ENCODE results near the gene MACROD2. TPM values are rescaled to one million over a fixed set of nuclear protein-coding genes. Genes with fewer than 3 reads are reported as not detected.

MACROD2 gene
- polyA plus RNA-seq, 1 donor (not counting 4 experiments of a cell fraction or from before 2014, with no cell fraction given): 0.71 TPM

GRCh38 chr20:15632680-15633079 is 1637.4 kb downstream of the MACROD2 start:
- TF ChIP-seq CTCF (optimal IDR thresholded peaks at IDR 0.05 in 1 of 3, IDR thresholded peaks at IDR 0.05 in 1 of 3, conservative IDR thresholded peaks at IDR 0.05 in 1 of 3; ENCODE audit: extremely low read depth in 1 of 3, insufficient read depth in 2 of 3, low read length in 3 of 3): no peak
- DNase-seq (ENCODE audit: low read depth, low spot score) (no peak), FAIRE-seq (no peak)
- H2AFZ ChIP-seq (ENCODE audit: control insufficient read depth, low read length): no peak overlapping the region
- H3K4me3 ChIP-seq (ENCODE audit: control insufficient read depth in 2 of 3, extremely low read depth in 1 of 3, insufficient read depth in 2 of 3, low read depth in 1 of 3, low read length in 3 of 3): no peak overlapping the region
- no peak overlapping the region for H3K9ac ChIP-seq (ENCODE audit: control insufficient read depth, extremely low read depth, insufficient read depth, low read length)
- no peaks in the 10 kb centered on the region for H3K4me1 ChIP-seq (ENCODE audit: control insufficient read depth, extremely low read depth, insufficient read depth, low read length)
- H3K27ac ChIP-seq (ENCODE audit: control insufficient read depth, insufficient read depth, low read length): no peak overlapping the region
- H3K27me3 ChIP-seq (ENCODE audit: control insufficient read depth, extremely low read depth, insufficient read depth, low read length): no peaks in the 10 kb centered on the region
- H3K9me3 ChIP-seq (ENCODE audit: control insufficient read depth, low read depth, low read length): no peaks in the 10 kb centered on the region
- no peak overlapping the region for H3K4me2 ChIP-seq (ENCODE audit: control insufficient read depth, extremely low read depth, insufficient read depth, low read depth, low read length)
- no peaks in the 10 kb centered on the region for H4K20me1 ChIP-seq (ENCODE audit: control insufficient read depth, extremely low read depth, insufficient read depth, low read length)
- H3K79me2 ChIP-seq (ENCODE audit: control insufficient read depth, insufficient read depth, low read length): no peaks in the 10 kb centered on the region
- no peaks in the 10 kb centered on the region for H3K36me3 ChIP-seq (ENCODE audit: control insufficient read depth in 2 of 2, extremely low read depth in 1 of 2, insufficient read depth in 2 of 2, low read length in 2 of 2)
- dilution Hi-C loops (cut with MboI; ENCODE audit: extremely low pct_ligation_motif_present, low sequenced_read_pairs): no loop called here
- no peaks in the 10 kb centered on the region for H3K9me1 ChIP-seq (ENCODE audit: control insufficient read depth, extremely low read depth, insufficient read depth, low read length)

GRCh38 chr20:15634102-15634501 is 1638.8 kb downstream of the MACROD2 start:
- Histone ChIP-seq H3K79me2 (ENCODE audit: control insufficient read depth, insufficient read depth, low read length) (no peaks in the 10 kb centered on the region), H3K9me3 (ENCODE audit: control insufficient read depth, low read depth, low read length) (no peaks in the 10 kb centered on the region), H2AFZ (ENCODE audit: control insufficient read depth, low read length) (no peak overlapping the region), H4K20me1 (ENCODE audit: control insufficient read depth, extremely low read depth, insufficient read depth, low read length) (no peaks in the 10 kb centered on the region), H3K9me1 (ENCODE audit: control insufficient read depth, extremely low read depth, insufficient read depth, low read length) (no peaks in the 10 kb centered on the region), H3K9ac (ENCODE audit: control insufficient read depth, extremely low read depth, insufficient read depth, low read length) (no peak overlapping the region), H3K4me2 (ENCODE audit: control insufficient read depth, extremely low read depth, insufficient read depth, low read depth, low read length) (no peak overlapping the region), H3K27ac (ENCODE audit: control insufficient read depth, insufficient read depth, low read length) (no peak overlapping the region), H3K27me3 (ENCODE audit: control insufficient read depth, extremely low read depth, insufficient read depth, low read length) (no peaks in the 10 kb centered on the region), H3K4me3 (ENCODE audit: control insufficient read depth in 2 of 3, extremely low read depth in 1 of 3, insufficient read depth in 2 of 3, low read depth in 1 of 3, low read length in 3 of 3) (no peak overlapping the region), H3K4me1 (ENCODE audit: control insufficient read depth, extremely low read depth, insufficient read depth, low read length) (no peaks in the 10 kb centered on the region), H3K36me3 (ENCODE audit: control insufficient read depth in 2 of 2, extremely low read depth in 1 of 2, insufficient read depth in 2 of 2, low read length in 2 of 2) (no peaks in the 10 kb centered on the region)
- FAIRE-seq (no peak), DNase-seq (ENCODE audit: low read depth, low spot score) (no peak)
- TF ChIP-seq EZH2 (IDR thresholded peaks at IDR 0.05; ENCODE audit: low read length) (no peak), CTCF (optimal IDR thresholded peaks at IDR 0.05 in 1 of 3, IDR thresholded peaks at IDR 0.05 in 1 of 3, conservative IDR thresholded peaks at IDR 0.05 in 1 of 3; ENCODE audit: extremely low read depth in 1 of 3, insufficient read depth in 2 of 3, low read length in 3 of 3) (no peak)
- dilution Hi-C loops (cut with MboI; ENCODE audit: extremely low pct_ligation_motif_present, low sequenced_read_pairs): no loop called here
